Measurements from ENCODE around the gene TRPV4.

The TRPV4 gene

GRCh38 chr12:109827566-109828550, 5.3 kb downstream of the TRPV4 start:
- no peak for DNase-seq

- no peak for DNase-seq
Observed at GRCh38 chr12:109827080-109827479, 6.1 kb downstream of the TRPV4 start.

GRCh38 chr12:109824731-109825130, 8.5 kb downstream of the TRPV4 start:
- DNase-seq, result no peak

- DNase-seq, result no peak
Observed at GRCh38 chr12:109822951-109823411, 10.2 kb downstream of the TRPV4 start.

- no peak for DNase-seq
Observed at GRCh38 chr12:109822416-109822815, 10.8 kb downstream of the TRPV4 start.

GRCh38 chr12:109821968-109822367, 11.2 kb downstream of the TRPV4 start:
- DNase-seq, result no peak

DNA sequence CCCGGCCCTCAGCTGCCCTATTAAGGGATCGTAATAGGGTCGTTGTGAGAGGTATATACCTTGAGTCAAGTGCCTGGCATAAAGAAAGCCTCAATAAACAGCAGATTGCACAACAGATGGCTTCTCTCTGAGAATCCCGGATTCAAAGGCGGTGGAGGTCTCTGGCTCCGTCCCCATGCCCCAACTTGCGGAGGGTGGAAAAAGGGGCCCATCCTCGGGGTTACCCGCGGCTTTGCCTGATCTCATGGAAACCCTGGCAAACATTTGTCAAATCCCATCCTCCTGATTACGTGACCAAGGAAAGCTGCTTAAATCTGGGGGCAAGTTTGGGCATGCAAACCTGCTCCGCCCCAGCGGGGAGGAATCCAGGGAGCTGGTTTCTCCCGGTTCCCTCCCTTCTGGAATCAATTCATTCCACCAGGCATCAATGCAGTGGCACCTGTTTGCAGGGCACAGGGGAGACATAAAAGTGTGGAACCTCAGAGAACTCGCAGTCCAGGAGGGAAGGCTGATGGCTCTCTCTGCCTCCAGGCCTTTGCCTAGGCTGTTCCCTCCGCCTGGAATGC, 12.3 kb downstream of the TRPV4 start:
- DNase-seq, result no peak

DNA sequence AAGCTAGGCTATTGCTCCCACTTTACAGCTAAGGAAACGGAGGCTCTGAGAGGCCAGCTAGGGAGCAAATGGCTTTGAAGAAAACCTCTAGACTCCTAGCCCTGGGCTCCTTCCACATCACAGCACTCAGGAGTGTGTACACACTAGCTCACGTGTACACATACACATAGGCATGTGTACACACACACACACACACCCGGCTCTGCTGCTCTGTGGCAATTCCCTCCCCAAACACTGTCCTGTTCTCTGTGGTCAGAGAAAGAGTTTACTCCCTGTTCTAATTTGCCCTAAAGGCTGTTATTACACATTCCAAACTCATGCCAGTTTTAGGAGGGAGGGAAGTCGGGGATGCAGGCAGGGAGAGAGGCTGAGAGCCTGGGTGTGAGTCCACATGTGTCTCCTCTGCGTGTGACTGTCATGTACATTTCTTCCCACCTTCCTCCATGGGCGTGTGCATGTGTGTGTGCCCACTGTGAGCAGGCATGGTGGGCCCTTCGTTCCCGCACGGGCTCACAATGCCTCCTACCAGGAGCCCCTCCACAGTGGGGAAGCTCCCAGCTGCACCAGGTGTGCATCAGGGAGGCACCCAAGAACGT, 14.2 kb downstream of the TRPV4 start:
- no peak for DNase-seq

- DNase-seq, result no peak
Observed at GRCh38 chr12:109818253-109818652, 14.9 kb downstream of the TRPV4 start.

DNA sequence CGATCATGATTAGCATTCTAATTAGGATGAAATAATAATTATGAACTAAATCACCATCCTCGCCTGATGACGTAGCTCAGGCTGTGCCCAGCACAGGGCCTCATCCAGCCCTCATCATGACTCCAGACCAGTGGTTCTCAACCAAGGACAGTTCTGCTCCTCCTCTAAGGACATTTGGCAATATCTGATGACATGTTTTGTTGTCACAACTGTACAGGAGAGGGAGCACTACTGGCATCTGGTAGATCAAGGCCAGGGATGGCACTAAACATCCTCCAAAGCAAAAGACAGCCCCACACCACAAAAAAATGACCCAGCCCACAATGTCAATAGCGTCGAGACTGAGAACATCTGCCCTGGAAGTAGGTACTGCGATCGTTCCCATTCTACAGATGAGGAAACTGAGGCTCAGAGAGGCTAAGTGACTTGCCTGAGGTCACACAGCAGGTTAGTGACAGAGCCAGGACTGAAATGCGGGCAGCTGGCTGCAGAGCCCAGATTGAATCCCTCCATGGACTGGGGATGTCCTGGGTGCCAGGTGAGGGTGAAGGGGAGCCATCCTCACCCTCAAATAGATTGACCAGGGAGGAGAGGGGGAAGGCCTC, 15.5 kb downstream of the TRPV4 start:
- DNase-seq, result no peak

DNA sequence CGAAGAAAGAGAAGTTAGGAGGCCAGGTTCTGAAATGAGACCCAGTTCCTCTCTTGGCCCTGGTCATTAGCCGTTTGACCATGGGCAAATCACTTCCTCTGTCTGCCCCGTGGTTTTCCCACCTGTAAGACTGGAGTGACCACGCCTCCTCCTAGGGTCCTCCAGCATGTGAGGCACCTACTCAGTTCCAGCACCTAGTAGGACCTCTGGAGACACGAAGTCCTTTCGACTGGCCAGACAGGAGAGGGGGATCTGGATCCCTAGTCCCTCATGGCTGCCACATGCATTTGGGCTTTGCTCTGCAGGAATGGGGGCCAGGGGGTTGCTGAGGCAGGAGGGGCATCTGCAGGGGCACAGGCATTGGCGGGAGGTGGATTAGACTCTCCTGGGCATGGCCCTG, 16.3 kb downstream of the TRPV4 start:
- DNase-seq, result no peak

GRCh38 chr12:109815757-109816617, 17.2 kb downstream of the TRPV4 start:
- no peak for DNase-seq

DNA sequence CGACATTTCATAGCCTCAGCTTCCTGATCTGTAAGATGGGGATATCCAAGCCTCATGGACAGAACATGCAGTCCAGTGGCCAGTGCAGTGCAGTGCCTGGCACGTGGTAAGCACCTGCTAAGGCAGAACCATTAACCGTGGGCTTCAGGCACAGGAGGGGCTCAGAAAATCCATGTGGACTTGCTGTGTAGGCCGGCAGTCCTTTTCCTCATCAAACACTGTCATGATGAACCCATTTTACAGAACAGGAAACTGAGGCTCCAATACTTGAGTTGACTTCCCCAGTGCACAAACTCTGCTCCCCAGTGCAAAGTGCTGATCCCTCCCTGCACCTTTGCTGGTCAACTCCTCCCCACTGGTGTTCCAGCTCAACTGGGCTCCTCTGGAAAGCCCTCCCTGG, 18.0 kb downstream of the TRPV4 start:
- DNase-seq, result no peak

DNA sequence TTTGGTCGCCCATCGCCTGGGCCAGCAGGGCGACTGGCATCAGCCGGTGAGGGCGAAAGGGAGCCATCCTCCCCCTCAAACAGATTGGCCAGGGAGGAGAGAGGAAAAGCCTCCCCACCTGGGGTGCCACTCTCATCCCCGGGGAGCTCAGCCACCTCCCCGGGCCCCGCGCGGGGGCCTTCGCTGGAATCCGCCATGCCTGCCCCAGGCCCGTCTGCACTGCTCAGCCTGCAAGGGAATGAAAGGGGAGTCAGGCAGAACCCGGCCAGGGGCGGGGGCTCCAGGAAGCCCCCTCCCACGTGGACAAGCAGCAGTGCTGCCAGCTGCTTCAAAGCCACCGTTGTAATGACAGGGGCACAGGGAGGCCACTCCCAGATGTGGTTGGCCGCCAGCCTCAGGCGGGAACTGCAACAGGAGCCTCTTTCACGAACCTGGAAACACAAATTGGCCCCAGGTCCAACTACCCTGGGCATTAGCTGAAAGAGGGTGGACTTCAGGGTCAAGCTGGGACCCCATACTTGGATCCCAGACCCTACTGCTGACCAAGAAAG, 18.5 kb downstream of the TRPV4 start:
- no peak for DNase-seq

GRCh38 chr12:109813810-109814416, 19.3 kb downstream of the TRPV4 start:
- no peak for DNase-seq

DNA sequence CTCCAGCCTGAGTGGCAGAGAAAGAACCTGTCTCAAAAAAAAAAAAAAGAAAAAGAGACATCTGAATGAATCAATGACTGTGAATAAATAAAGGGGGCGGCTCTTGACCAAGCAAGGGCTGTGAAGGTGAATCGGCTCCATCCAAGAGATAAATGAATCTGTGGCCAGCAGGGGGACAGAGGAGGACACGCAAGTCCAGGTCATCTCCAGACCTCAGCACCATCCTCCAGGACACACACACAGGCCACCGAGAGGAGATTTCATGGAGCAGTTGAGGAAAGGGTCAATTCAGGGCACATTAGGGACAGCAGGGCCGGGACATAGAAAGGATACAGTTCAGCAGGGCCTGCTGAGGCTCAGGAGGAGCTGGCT, 21.6 kb downstream of the TRPV4 start:
- no peak for DNase-seq

DNA sequence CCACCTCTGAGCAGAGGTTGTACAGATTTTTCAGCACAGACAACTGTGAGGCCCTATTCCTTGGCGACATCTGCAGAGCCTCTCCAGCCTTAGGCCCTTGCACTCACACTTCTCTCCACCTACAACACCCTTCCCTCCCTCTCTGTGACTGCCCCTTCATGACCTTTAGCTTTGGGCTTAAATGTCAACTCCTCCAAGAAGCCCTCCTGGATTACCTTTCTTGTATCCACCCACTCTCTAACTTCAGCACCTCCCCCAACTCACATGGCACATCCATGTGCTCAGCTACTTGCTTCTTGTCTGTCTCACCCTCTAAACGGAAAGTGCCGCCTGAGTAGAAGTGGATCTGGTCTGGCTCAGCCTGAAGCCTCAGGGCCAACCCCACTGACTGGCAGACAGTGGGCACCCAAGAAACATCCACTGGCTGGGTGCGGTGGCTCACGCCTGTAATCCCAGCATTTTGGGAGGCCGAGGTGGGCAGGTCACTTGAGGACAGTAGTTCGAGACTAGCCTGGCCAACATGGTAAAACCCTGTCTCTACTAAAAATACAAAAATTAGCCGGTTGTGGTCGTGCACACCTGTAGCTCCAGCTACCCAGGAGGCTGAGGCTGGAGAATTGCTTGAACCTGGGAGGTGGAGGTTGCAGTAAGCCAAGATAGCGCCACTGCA, 22.1 kb downstream of the TRPV4 start:
- DNase-seq, result no peak

DNA sequence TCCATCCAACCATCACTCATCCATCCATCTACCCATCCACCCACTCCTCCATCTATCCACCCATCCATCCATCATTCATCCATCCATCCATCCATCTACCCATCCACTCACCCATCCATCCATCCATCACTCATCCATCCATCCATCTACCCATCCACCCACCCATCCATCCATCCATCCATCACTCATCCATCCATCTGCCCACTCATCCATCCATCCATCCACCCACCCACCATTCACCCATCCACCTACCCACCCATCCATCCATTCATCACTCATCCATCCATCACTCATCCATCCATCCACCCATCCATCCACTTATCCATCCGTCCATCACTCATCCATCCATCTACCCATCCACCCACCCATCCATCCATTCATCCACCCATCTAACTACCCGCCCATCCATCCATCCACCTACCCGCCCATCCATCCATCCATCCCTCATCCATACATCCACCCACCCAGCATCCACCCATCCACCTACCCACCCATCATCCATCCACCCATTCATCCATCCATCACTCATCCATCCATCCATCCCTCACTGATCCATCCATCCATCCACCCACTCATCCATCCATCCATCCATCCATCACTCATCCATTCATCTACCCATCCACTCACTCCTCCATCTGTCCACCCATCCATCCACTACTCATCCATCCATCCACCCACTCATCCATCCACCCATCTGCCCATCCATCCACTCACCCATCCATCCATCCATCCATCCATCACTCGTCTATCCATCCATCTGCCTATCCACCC, 24.1 kb downstream of the TRPV4 start:
- DNase-seq, result no peak

- no peak for DNase-seq
Observed at GRCh38 chr12:109807954-109808643, 25.1 kb downstream of the TRPV4 start.

Measured in midbrain (tissue), 1 donor.